Spleen (tissue), 11 donors: Measurements from ENCODE around the gene TXNL4A. TPM values are rescaled to one million over a fixed set of nuclear protein-coding genes. Genes with fewer than 3 reads are reported as not detected.

Experiments
- DNase-seq: peaks from one replicate; pipeline ENCODE4 v3.0.0-alpha.2; 2020
- H3K27ac ChIP-seq, 8 donors: fragments of 200-600 bp; sonication (generic) in 7 of 8; 1 replicate in 4 of 8; 2 replicates in 4 of 8; pipeline versions ENCODE4 v1.5.0 to v1.8.0; 2016 to 2021; ENCODE audit warnings: inconsistent platforms in 4 of 8, mild to moderate bottlenecking in 4 of 8, moderate library complexity in 1 of 8
- H3K27me3 ChIP-seq, 7 donors: fragments of 200-600 bp; sonication (generic) in 6 of 7; replicated peaks in 1 of 7; 1 replicate in 4 of 7; 2 replicates in 3 of 7; pipeline versions ENCODE4 v1.5.0 to v1.8.0; 2016 to 2021; ENCODE audit warnings: inconsistent platforms in 3 of 7, mild to moderate bottlenecking in 1 of 7
- H3K36me3 ChIP-seq, 6 donors: fragments of 200-600 bp; sonication (generic) in 5 of 6; 1 replicate in 4 of 6; 2 replicates in 2 of 6; pipeline versions ENCODE4 v1.5.0 to v1.8.0; 2016 to 2021; ENCODE audit warnings: inconsistent platforms in 2 of 6
- H3K4me1 ChIP-seq, 6 donors: fragments of 200-600 bp; sonication (generic) in 5 of 6; 1 replicate in 3 of 6; 2 replicates in 3 of 6; pipeline versions ENCODE4 v1.5.0 to v1.8.0; 2016 to 2021; ENCODE audit warnings: inconsistent platforms in 3 of 6
- H3K4me3 ChIP-seq, 8 donors: fragments of 200-600 bp; sonication (generic) in 7 of 8; 1 replicate in 4 of 8; 2 replicates in 4 of 8; pipeline versions ENCODE4 v1.5.0 to v1.8.0; 2016 to 2021; ENCODE audit warnings: inconsistent platforms in 4 of 8, mild to moderate bottlenecking in 4 of 8, moderate library complexity in 2 of 8
- H3K9me3 ChIP-seq, 8 donors: fragments of 200-600 bp; sonication (generic) in 7 of 8; 1 replicate in 4 of 8; 2 replicates in 4 of 8; pipeline versions ENCODE4 v1.5.0 to v1.8.0; 2016 to 2021; ENCODE audit warnings: inconsistent platforms in 4 of 8
- POLR2A ChIP-seq, 3 donors: fragments of 450-650 bp; IDR thresholded peaks; one replicate each; pipeline ENCODE4 v1.5.1; 2017; ENCODE audit warnings: antibody characterized with exemption in 3 of 3, mild to moderate bottlenecking in 1 of 3
- POLR2AphosphoS5 ChIP-seq, 3 donors: sonication (generic); formaldehyde crosslinking; IDR thresholded peaks; one replicate each; pipeline ENCODE4 v1.5.1; 2017; ENCODE audit warnings: antibody characterized with exemption in 3 of 3
- WGBS, 5 donors: extraction: QIAGEN DNeasy Blood & Tissue Kit in 3 of 5; methylation state at CpG; one replicate each; pipeline versions ENCODE4 v1.1.5 to v1.1.7; 2013 to 2018; 5-methylcytosine and 5-hydroxymethylcytosine counted together
- intact Hi-C: fragments of 100-400 bp; cut with DNase I; formaldehyde crosslinking; loops from one replicate; pipeline ENCODE4 v1.15.0; 2023; ENCODE audit warnings: low total_unique reads
- polyA plus RNA-seq, 3 donors: library from polyadenylated mRNA; stranded (reverse); fragments of 200-250 nt; gene quantifications; one replicate each; pipeline ENCODE4 v1.2.1, GENCODE V29; 2013
- total RNA-seq, 7 donors: library from RNA; depleted of rRNA in 3 of 7; stranded (reverse); fragments of >200 nt in 3 of 7; fragmentation: NEBNext Ultra II Directional in 4 of 7; extraction: Animal tissue kit (Norgen Biotek cat#: 25700) in 4 of 7; gene quantifications; one replicate each; pipeline versions ENCODE4 v1.1.0 to v1.2.1, GENCODE V29; 2016 to 2021
- TF ChIP-seq, protein P1 (sequence below), 11 experiments: fragments of 200-600 bp in 7 of 11; fragments of 450-650 bp in 4 of 11; sonication (generic) in 4 of 11; IDR thresholded peaks in 8 of 11; conservative IDR thresholded peaks in 3 of 11; 1 replicate in 7 of 11; 2 replicates in 4 of 11; pipeline versions ENCODE4 v1.4.0 to v1.8.0; 2016 to 2021; ENCODE audit warnings: antibody characterized with exemption in 11 of 11, inconsistent platforms in 4 of 11, mild to moderate bottlenecking in 1 of 11
- donor health status: healthy with polysubstance abuse.
- donor health status: DM: no; HTN: no; CAD: no; lungs with moderate emphysema.
- donor health status: DM: no; HTN: no; CAD: no.
- donor health status: Bipolar disorder and iron deficiency.
- donor health status: healthy.
- donor health status: DM: no; HTN: no; CAD: no.
- donor health status: DM: yes; HTN: yes; CAD: no.

TXNL4A gene
- total and polyA plus RNA-seq, 10 donors: 20.7 to 98.5 (median 69.3) TPM

DNA sequence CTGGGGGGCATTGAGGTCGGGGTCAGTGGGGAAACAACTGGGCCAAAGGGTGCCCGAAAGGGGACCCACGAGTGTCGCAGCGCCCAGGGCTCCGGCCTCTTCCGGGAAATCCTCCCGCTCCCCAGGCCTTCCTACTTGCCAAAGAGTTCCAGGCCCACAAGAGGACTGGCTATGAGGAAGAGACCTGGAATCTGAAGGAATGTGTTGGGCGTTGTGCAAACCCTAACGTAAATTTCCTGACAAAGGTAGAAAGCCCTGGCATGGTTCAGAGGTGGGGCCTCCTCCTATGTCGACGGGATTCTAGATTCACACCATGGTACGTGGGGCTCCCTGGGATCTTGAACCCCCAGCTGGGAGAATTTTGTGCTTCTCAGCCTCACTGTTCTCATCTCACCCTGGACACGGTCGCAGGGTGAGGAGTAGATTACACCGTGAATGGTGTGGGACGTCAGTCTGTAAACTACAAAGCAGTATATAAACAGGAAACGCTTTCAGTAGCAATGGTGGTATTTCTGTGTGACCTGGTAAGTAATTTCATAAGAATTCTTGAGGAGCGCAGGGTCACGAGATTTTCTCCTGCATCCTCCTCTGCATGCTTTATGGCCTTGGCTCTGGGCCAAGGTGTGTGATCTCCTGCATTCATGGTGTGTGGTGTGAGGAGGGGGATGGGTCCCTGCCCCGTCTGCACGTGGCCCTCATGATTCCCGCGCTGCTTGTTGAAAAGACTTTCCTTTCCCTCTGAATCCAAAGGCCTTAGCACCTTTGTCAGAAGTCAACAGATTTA, 23.1 kb downstream of the TXNL4A start:
- peak overlapping the region; percentile 61 to 83 (median 78) for H3K27ac ChIP-seq
- 10 to 18% (median 15%) methylated on average over 16 to 24 of the region's 24 CpGs for WGBS, 5 donors
- DNase-seq: peak; percentile 81
- peaks cover 5 to 44% (median 21%) of the 10 kb centered on the region in 6 donors for H3K4me1 ChIP-seq
- peaks cover 0 to 4% (median 0%) of the 10 kb centered on the region in 7 donors for H3K27me3 ChIP-seq
- H3K9me3 ChIP-seq: no peaks in the 10 kb centered on the region
- H3K36me3 ChIP-seq: peaks cover 0 to 28% (median 9%) of the 10 kb centered on the region in 6 donors
- intact Hi-C loops: no loop called here
- TF ChIP-seq POLR2A (IDR thresholded peaks at IDR 0.05): no peak
- peak in 1 of 3 donors; percentile 44 for TF ChIP-seq POLR2AphosphoS5 (IDR thresholded peaks at IDR 0.05)
- TF ChIP-seq, protein P1, sequence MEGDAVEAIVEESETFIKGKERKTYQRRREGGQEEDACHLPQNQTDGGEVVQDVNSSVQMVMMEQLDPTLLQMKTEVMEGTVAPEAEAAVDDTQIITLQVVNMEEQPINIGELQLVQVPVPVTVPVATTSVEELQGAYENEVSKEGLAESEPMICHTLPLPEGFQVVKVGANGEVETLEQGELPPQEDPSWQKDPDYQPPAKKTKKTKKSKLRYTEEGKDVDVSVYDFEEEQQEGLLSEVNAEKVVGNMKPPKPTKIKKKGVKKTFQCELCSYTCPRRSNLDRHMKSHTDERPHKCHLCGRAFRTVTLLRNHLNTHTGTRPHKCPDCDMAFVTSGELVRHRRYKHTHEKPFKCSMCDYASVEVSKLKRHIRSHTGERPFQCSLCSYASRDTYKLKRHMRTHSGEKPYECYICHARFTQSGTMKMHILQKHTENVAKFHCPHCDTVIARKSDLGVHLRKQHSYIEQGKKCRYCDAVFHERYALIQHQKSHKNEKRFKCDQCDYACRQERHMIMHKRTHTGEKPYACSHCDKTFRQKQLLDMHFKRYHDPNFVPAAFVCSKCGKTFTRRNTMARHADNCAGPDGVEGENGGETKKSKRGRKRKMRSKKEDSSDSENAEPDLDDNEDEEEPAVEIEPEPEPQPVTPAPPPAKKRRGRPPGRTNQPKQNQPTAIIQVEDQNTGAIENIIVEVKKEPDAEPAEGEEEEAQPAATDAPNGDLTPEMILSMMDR (IDR thresholded peaks at IDR 0.05 in 8 of 11, conservative IDR thresholded peaks at IDR 0.05 in 3 of 11): no peak
- H3K4me3 ChIP-seq: peak overlapping the region; percentile 38 to 83 (median 56)

GRCh38 chr18:79964330-79965118, 23.8 kb downstream of the TXNL4A start, which contains the start of gene HSBP1L1:
HSBP1L1 (plus strand) TSS chr18:79964643; CDS start chr18:79964736, 93 bp downstream.
- TF ChIP-seq POLR2AphosphoS5 (IDR thresholded peaks at IDR 0.05) (peak; percentile 39 to 82 (median 69)), POLR2A (IDR thresholded peaks at IDR 0.05) (no peak)
- TF ChIP-seq, protein P1 (IDR thresholded peaks at IDR 0.05 in 8 of 11, conservative IDR thresholded peaks at IDR 0.05 in 3 of 11): peak in 8 of 11 experiments; percentile 21 to 59 (median 42)
- peak within 1 kb of the TSS; percentile 61 to 83 (median 78) for H3K27ac ChIP-seq
- H3K27me3 ChIP-seq: peaks cover 0 to 4% (median 0%) of the 10 kb centered on the region in 7 donors
- H3K36me3 ChIP-seq: peaks cover 0 to 20% (median 2%) of the 10 kb centered on the region in 6 donors
- H3K4me1 ChIP-seq: peaks cover 5 to 44% (median 21%) of the 10 kb centered on the region in 6 donors
- peak; percentile 95 for DNase-seq
- no peaks in the 10 kb centered on the region for H3K9me3 ChIP-seq
- intact Hi-C loops: no loop called here
- peak within 1 kb of the TSS; percentile 38 to 83 (median 56) for H3K4me3 ChIP-seq
- 2 to 4% (median 3%) methylated on average over 19 to 73 of the region's 73 CpGs for WGBS, 5 donors

- Histone ChIP-seq H3K27me3 (peaks cover 0 to 6% (median 0%) of the 10 kb centered on the region in 7 donors), H3K27ac (peak overlapping the region; percentile 21 to 83 (median 78)), H3K9me3 (no peaks in the 10 kb centered on the region), H3K4me1 (peaks cover 5 to 44% (median 21%) of the 10 kb centered on the region in 6 donors), H3K4me3 (peak overlapping the region; percentile 38 to 83 (median 56)), H3K36me3 (peaks cover 0 to 15% (median 0%) of the 10 kb centered on the region in 6 donors)
- TF ChIP-seq, protein P1 (IDR thresholded peaks at IDR 0.05 in 8 of 11, conservative IDR thresholded peaks at IDR 0.05 in 3 of 11): no peak
- TF ChIP-seq POLR2A (IDR thresholded peaks at IDR 0.05) (no peak), POLR2AphosphoS5 (IDR thresholded peaks at IDR 0.05) (no peak)
- intact Hi-C loops: no loop called here
- DNase-seq: no peak
- WGBS, 5 donors: 76 to 83% (median 78%) methylated on average over 28 to 30 of the region's 30 CpGs
These were observed 24.6 kb downstream of the TXNL4A start for GRCh38 chr18:79963658-79964329.
